H1 (cell line): Measurements from ENCODE around the gene OSBPL3. TPM values are rescaled to one million over a fixed set of nuclear protein-coding genes. Genes with fewer than 3 reads are reported as not detected.

Experiments
- CTCF ChIA-PET: fragments of 300-600 bp; sonication (Branson Sonifier 250); formaldehyde crosslinking; loops from one replicate; lab custom pipeline; 2021; ENCODE audit not compliant: partially characterized antibody; lab: Charles Lee
- POLR2A ChIA-PET: fragments of 300-600 bp; sonication (Branson Sonifier 250); formaldehyde crosslinking; loops from one replicate; lab custom pipeline; 2021; ENCODE audit warnings: inconsistent platforms; ENCODE audit not compliant: partially characterized antibody; lab: Charles Lee
- DNase-seq, 2 experiments: peaks; one replicate each; pipeline versions ENCODE4 v3.0.0 to v3.0.0-alpha.2; 2010 to 2022; ENCODE audit warnings: low spot score in 2 of 2, low read depth in 1 of 2, mixed read lengths in 1 of 2
- FAIRE-seq: peaks from 2 replicates; lab custom pipeline; 2011; peaks lifted over from hg19 to GRCh38; lab: Jason Lieb, UNC
- H2AFZ ChIP-seq: 2 replicates; pipeline ENCODE4 v1.8.1; 2012; ENCODE audit warnings: low read length, inconsistent platforms
- H2AK5ac ChIP-seq: 2 replicates; pipeline ENCODE4 v1.6.1; 2013; ENCODE audit warnings: low read depth, low read length
- H2BK120ac ChIP-seq: replicated peaks from 2 replicates; pipeline ENCODE3; 2013; ENCODE audit warnings: low read depth, low read length, inconsistent platforms
- H2BK12ac ChIP-seq: 2 replicates; pipeline ENCODE4 v1.6.1; 2013; ENCODE audit warnings: low read depth, low read length
- H2BK15ac ChIP-seq: 2 replicates; pipeline ENCODE4 v1.6.1; 2013; ENCODE audit warnings: low read length
- H2BK20ac ChIP-seq: 2 replicates; pipeline ENCODE4 v1.6.1; 2013; ENCODE audit warnings: low read length
- H2BK5ac ChIP-seq: 2 replicates; pipeline ENCODE4 v1.6.1; 2013; ENCODE audit warnings: low read depth, low read length
- H3K14ac ChIP-seq: 2 replicates; pipeline ENCODE4 v1.6.1; 2013; ENCODE audit warnings: inconsistent platforms; ENCODE audit not compliant: insufficient read length
- H3K18ac ChIP-seq: 2 replicates; pipeline ENCODE4 v1.6.1; 2013; ENCODE audit warnings: low read length; ENCODE audit errors: extremely low read depth
- H3K23ac ChIP-seq: 2 replicates; pipeline ENCODE4 v1.6.1; 2013; ENCODE audit warnings: inconsistent platforms; ENCODE audit not compliant: insufficient read length
- H3K23me2 ChIP-seq: 2 replicates; pipeline ENCODE4 v1.6.1; 2013; ENCODE audit warnings: low read depth, low read length
- H3K27ac ChIP-seq: 2 replicates; pipeline ENCODE4 v1.6.1; 2011; ENCODE audit warnings: low read depth, low read length, inconsistent platforms
- H3K27me3 ChIP-seq, 4 experiments: replicated peaks in 1 of 4; 1 replicate in 1 of 4; 2 replicates in 3 of 4; pipeline versions ENCODE4 v1.6.1 to v1.8.1; 2011 to 2013; ENCODE audit warnings: low read length in 3 of 4, mild to moderate bottlenecking in 3 of 4, inconsistent platforms in 2 of 4, mixed read lengths in 2 of 4, moderate library complexity in 1 of 4; ENCODE audit not compliant: control insufficient read depth in 3 of 4, insufficient read depth in 3 of 4; ENCODE audit errors: extremely low read depth in 1 of 4
- H3K36me3 ChIP-seq, 4 experiments: 2 replicates each; pipeline versions ENCODE4 v1.6.1 to v1.8.1; 2011 to 2013; ENCODE audit warnings: mild to moderate bottlenecking in 4 of 4, low read length in 3 of 4, moderate library complexity in 2 of 4, control low read depth in 1 of 4, inconsistent platforms in 1 of 4; ENCODE audit not compliant: insufficient read depth in 4 of 4, control insufficient read depth in 2 of 4
- H3K4ac ChIP-seq: replicated peaks from 2 replicates; pipeline ENCODE3; 2013; ENCODE audit warnings: low read length, low read depth, mixed read lengths, inconsistent platforms; ENCODE audit not compliant: insufficient read length
- H3K4me1 ChIP-seq, 4 experiments: replicated peaks in 1 of 4; 1 replicate in 1 of 4; 2 replicates in 3 of 4; pipeline versions ENCODE4 v1.6.1 to v1.8.1; 2011 to 2013; ENCODE audit warnings: low read length in 3 of 4, inconsistent platforms in 2 of 4, mixed read lengths in 1 of 4; ENCODE audit not compliant: insufficient read depth in 4 of 4, control insufficient read depth in 3 of 4
- H3K4me2 ChIP-seq, 2 experiments: 2 replicates each; pipeline versions ENCODE4 v1.6.1 to v1.8.1; 2011 to 2013; ENCODE audit warnings: low read depth in 2 of 2, low read length in 2 of 2, control low read depth in 1 of 2, inconsistent platforms in 1 of 2, mild to moderate bottlenecking in 1 of 2; ENCODE audit not compliant: insufficient read depth in 1 of 2
- H3K4me3 ChIP-seq, 4 experiments: fragments of 200-600, 300-600 bp in 1 of 4; sonication (generic), shearing (Covaris generic), sonication (Bioruptor Twin) in 1 of 4; 2 replicates each; pipeline versions ENCODE4 v1.5.1 to v1.8.1; 2011 to 2016; ENCODE audit warnings: low read length in 4 of 4, low read depth in 3 of 4, control low read depth in 2 of 4, inconsistent platforms in 2 of 4, mild to moderate bottlenecking in 2 of 4, mixed read lengths in 1 of 4, moderate library complexity in 1 of 4; ENCODE audit not compliant: insufficient read depth in 2 of 4; ENCODE audit errors: extremely low read depth in 1 of 4
- H3K56ac ChIP-seq: replicated peaks from 2 replicates; pipeline ENCODE3; 2013; ENCODE audit warnings: low read depth, mild to moderate bottlenecking, mixed read lengths, low read length, inconsistent platforms; ENCODE audit not compliant: insufficient read length
- H3K79me1 ChIP-seq: 2 replicates; pipeline ENCODE4 v1.6.1; 2013; ENCODE audit warnings: low read depth, low read length, control low read depth
- H3K79me2 ChIP-seq, 2 experiments: 2 replicates each; pipeline versions ENCODE4 v1.6.1 to v1.8.1; 2012 to 2013; ENCODE audit warnings: low read length in 2 of 2, mild to moderate bottlenecking in 2 of 2, inconsistent platforms in 1 of 2; ENCODE audit not compliant: insufficient read depth in 2 of 2, control insufficient read depth in 1 of 2
- H3K9ac ChIP-seq, 4 experiments: replicated peaks in 1 of 4; 1 replicate in 1 of 4; 2 replicates in 3 of 4; pipeline versions ENCODE4 v1.6.1 to v1.8.1; 2011 to 2013; ENCODE audit warnings: low read depth in 3 of 4, low read length in 3 of 4, control low read depth in 2 of 4, mild to moderate bottlenecking in 2 of 4, moderate library complexity in 2 of 4, inconsistent platforms in 1 of 4; ENCODE audit errors: extremely low read depth in 1 of 4
- H3K9me3 ChIP-seq, 2 experiments: 2 replicates each; pipeline versions ENCODE4 v1.6.1 to v1.8.1; 2012 to 2013; ENCODE audit warnings: mild to moderate bottlenecking in 2 of 2, moderate library complexity in 2 of 2, control low read depth in 1 of 2, inconsistent platforms in 1 of 2, low read depth in 1 of 2, low read length in 1 of 2, mixed read lengths in 1 of 2; ENCODE audit not compliant: insufficient read depth in 2 of 2
- H4K20me1 ChIP-seq, 2 experiments: replicated peaks in 1 of 2; 2 replicates each; pipeline versions ENCODE3 to v1.8.1; 2011 to 2013; ENCODE audit warnings: inconsistent platforms in 2 of 2, low read length in 2 of 2, mild to moderate bottlenecking in 1 of 2; ENCODE audit not compliant: insufficient read depth in 2 of 2, control insufficient read depth in 1 of 2
- H4K5ac ChIP-seq: 2 replicates; pipeline ENCODE4 v1.6.1; 2013; ENCODE audit warnings: low read length, low read depth, mixed read lengths, inconsistent platforms; ENCODE audit not compliant: insufficient read length
- H4K8ac ChIP-seq: 2 replicates; pipeline ENCODE4 v1.8.0; 2013; ENCODE audit warnings: mild to moderate bottlenecking, moderate library complexity, low read length, inconsistent platforms; ENCODE audit not compliant: insufficient read depth; ENCODE audit errors: extremely low read depth
- H4K91ac ChIP-seq: replicated peaks from 2 replicates; pipeline ENCODE3; 2013; ENCODE audit warnings: low read length, mixed read lengths, inconsistent platforms; ENCODE audit not compliant: insufficient read length
- BRCA1 ChIP-seq: IDR thresholded peaks from 2 replicates; pipeline ENCODE4 v1.6.1; 2012; ENCODE audit warnings: low read depth, low read length, improper control_type of control experiment
- CBX5 ChIP-seq: fragments of 300-800, 300-1000 bp; sonication (generic); IDR thresholded peaks from 2 replicates; pipeline ENCODE4 v1.7.1; 2016; ENCODE audit warnings: antibody characterized with exemption, low read length, low read depth
- CEBPB ChIP-seq: IDR thresholded peaks from 2 replicates; pipeline ENCODE4 v1.6.1; 2012; ENCODE audit warnings: low read depth, low read length
- EP300 ChIP-seq, 2 experiments: IDR thresholded peaks; 1 replicate in 1 of 2; 2 replicates in 1 of 2; pipeline ENCODE4 v1.6.1; 2011 to 2012; ENCODE audit warnings: low read depth in 2 of 2, low read length in 2 of 2, mild to moderate bottlenecking in 2 of 2, borderline replicate concordance in 1 of 2, inconsistent platforms in 1 of 2, moderate library complexity in 1 of 2
- GABPA ChIP-seq: IDR thresholded peaks from 2 replicates; pipeline ENCODE4 v1.6.1; 2011; ENCODE audit warnings: mild to moderate bottlenecking, low read length, moderate library complexity, borderline replicate concordance; ENCODE audit not compliant: insufficient read depth
- NRF1 ChIP-seq: IDR thresholded peaks from 2 replicates; pipeline ENCODE4 v1.6.1; 2011; ENCODE audit warnings: mild to moderate bottlenecking, low read depth, low read length, improper control_type of control experiment
- WGBS, 2 experiments: shearing (Covaris generic) in 1 of 2; methylation state at CpG; one replicate each; pipeline versions ENCODE4 v1.1.6 to v1.1.7; 2013 to 2015; ENCODE audit warnings: low lambda C conversion rate in 2 of 2, mixed read lengths in 2 of 2, inconsistent platforms in 1 of 2, low coverage in 1 of 2, missing lambda C conversion rate in 1 of 2; ENCODE audit not compliant: insufficient replicate concordance in 2 of 2, insufficient coverage in 1 of 2, insufficient read length in 1 of 2; ENCODE audit errors: extremely low coverage in 1 of 2, missing lambda C conversion rate in 1 of 2; 5-methylcytosine and 5-hydroxymethylcytosine counted together
- polyA plus RNA-seq, 7 experiments: library from polyadenylated mRNA; depleted of rRNA in 3 of 7; stranded (reverse) in 5 of 7; unstranded in 2 of 7; fragments of >200 nt in 5 of 7; fragments of 200-250 nt in 2 of 7; gene quantifications; 1 replicate in 5 of 7; 2 replicates in 1 of 7; 4 replicates in 1 of 7; pipeline versions ENCODE4 v1.2.1 to v1.2.3, GENCODE V29; 2011 to 2013; ENCODE audit warnings: missing spikeins in 2 of 7, mixed read lengths in 2 of 7
- total RNA-seq: library from RNA; stranded (reverse); fragmentation: NEBNext Ultra II Directional; extraction: Animal tissue kit (Norgen Biotek cat#: 25700); gene quantifications from 2 replicates; pipeline ENCODE4 v1.2.1, GENCODE V29; 2021
- TF ChIP-seq, protein P1 (sequence below): IDR thresholded peaks from 2 replicates; pipeline ENCODE4 v1.6.1; 2012; ENCODE audit warnings: low read length, inconsistent platforms
- TF ChIP-seq, protein P2 (sequence below): IDR thresholded peaks from 2 replicates; pipeline ENCODE4 v1.6.1; 2012; ENCODE audit warnings: inconsistent platforms
- TF ChIP-seq, protein P3 (sequence below), 3 experiments: IDR thresholded peaks; 1 replicate in 2 of 3; 2 replicates in 1 of 3; pipeline versions ENCODE4 v1.5.1 to v1.6.1; 2011; ENCODE audit warnings: low read length in 3 of 3, mild to moderate bottlenecking in 3 of 3, inconsistent platforms in 2 of 3, low read depth in 1 of 3, moderate library complexity in 1 of 3; ENCODE audit not compliant: insufficient read depth in 1 of 3; ENCODE audit errors: control extremely low read depth in 1 of 3

Gene OSBPL3
- total and polyA plus RNA-seq, 2 of the 8 experiments (the other 6 are each of a cell fraction or from before 2014, with no cell fraction given), result 2.8 to 13.9 TPM

GRCh38 chr7:24831240-24831639, 148.7 kb downstream of the OSBPL3 start:
- Histone ChIP-seq H3K9me3 (no peaks in the 10 kb centered on the region), H2AFZ (no peak overlapping the region), H3K27me3 (no peaks in the 10 kb centered on the region), H2BK20ac (no peak overlapping the region), H3K4ac (no peak overlapping the region), H3K79me2 (no peaks in the 10 kb centered on the region), H2BK120ac (no peak overlapping the region), H3K4me1 (peaks cover 0 to under 1% (median 0%) of the 10 kb centered on the region in 4 experiments; a peak in 1 of 7 replicates), H3K79me1 (no peaks in the 10 kb centered on the region), H2BK12ac (no peak overlapping the region), H3K9ac (no peak overlapping the region), H3K27ac (no peak overlapping the region), H3K56ac (no peak overlapping the region), H3K4me3 (no peak overlapping the region), H2BK5ac (no peak overlapping the region), H3K23ac (no peak overlapping the region), H3K23me2 (no peaks in the 10 kb centered on the region), H4K5ac (no peak overlapping the region), H4K8ac (no peak overlapping the region), H3K18ac (no peak overlapping the region), H3K4me2 (no peak overlapping the region), H4K91ac (no peak overlapping the region), H2AK5ac (no peak overlapping the region), H4K20me1 (no peaks in the 10 kb centered on the region), H3K36me3 (no peaks in the 10 kb centered on the region), H3K14ac (no peak overlapping the region), H2BK15ac (no peak overlapping the region)
- DNase-seq (no peak), FAIRE-seq (no peak)
- POLR2A ChIA-PET, result no interaction called here
- WGBS, 2 experiments, result 84% methylated on average over 4 of the region's 4 CpGs; no CpG with 5 or more reads in 1 of the 2 experiments
- CTCF ChIA-PET, result interaction anchor here (0.6 to 1.5 kb wide), 3 partner anchors 10 to 70 kb away, joined by 3 read pairs; no protein-coding TSS in a partner anchor
- TF ChIP-seq EP300 (IDR thresholded peaks at IDR 0.05; ENCODE audit: borderline replicate concordance in 1 of 2, low read depth in 2 of 2, low read length in 2 of 2), result no peak
- no peak for TF ChIP-seq GABPA
- TF ChIP-seq, protein P1, sequence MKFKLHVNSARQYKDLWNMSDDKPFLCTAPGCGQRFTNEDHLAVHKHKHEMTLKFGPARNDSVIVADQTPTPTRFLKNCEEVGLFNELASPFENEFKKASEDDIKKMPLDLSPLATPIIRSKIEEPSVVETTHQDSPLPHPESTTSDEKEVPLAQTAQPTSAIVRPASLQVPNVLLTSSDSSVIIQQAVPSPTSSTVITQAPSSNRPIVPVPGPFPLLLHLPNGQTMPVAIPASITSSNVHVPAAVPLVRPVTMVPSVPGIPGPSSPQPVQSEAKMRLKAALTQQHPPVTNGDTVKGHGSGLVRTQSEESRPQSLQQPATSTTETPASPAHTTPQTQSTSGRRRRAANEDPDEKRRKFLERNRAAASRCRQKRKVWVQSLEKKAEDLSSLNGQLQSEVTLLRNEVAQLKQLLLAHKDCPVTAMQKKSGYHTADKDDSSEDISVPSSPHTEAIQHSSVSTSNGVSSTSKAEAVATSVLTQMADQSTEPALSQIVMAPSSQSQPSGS, result no peak
- TF ChIP-seq CEBPB, result no peak
- TF ChIP-seq, protein P2, sequence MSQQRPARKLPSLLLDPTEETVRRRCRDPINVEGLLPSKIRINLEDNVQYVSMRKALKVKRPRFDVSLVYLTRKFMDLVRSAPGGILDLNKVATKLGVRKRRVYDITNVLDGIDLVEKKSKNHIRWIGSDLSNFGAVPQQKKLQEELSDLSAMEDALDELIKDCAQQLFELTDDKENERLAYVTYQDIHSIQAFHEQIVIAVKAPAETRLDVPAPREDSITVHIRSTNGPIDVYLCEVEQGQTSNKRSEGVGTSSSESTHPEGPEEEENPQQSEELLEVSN, result no peak
- no peak for TF ChIP-seq NRF1
- TF ChIP-seq CBX5, result no peak
- TF ChIP-seq, protein P3, sequence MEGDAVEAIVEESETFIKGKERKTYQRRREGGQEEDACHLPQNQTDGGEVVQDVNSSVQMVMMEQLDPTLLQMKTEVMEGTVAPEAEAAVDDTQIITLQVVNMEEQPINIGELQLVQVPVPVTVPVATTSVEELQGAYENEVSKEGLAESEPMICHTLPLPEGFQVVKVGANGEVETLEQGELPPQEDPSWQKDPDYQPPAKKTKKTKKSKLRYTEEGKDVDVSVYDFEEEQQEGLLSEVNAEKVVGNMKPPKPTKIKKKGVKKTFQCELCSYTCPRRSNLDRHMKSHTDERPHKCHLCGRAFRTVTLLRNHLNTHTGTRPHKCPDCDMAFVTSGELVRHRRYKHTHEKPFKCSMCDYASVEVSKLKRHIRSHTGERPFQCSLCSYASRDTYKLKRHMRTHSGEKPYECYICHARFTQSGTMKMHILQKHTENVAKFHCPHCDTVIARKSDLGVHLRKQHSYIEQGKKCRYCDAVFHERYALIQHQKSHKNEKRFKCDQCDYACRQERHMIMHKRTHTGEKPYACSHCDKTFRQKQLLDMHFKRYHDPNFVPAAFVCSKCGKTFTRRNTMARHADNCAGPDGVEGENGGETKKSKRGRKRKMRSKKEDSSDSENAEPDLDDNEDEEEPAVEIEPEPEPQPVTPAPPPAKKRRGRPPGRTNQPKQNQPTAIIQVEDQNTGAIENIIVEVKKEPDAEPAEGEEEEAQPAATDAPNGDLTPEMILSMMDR (IDR thresholded peaks at IDR 0.05; ENCODE audit: control extremely low read depth in 1 of 3, insufficient read depth in 1 of 3, low read depth in 1 of 3, low read length in 3 of 3), result no peak
- no peak for TF ChIP-seq BRCA1
